Osteoblast (primary cell): Measurements from ENCODE around the gene ZNF791. TPM values are rescaled to one million over a fixed set of nuclear protein-coding genes. Genes with fewer than 3 reads are reported as not detected.

ENCODE experiments used
- DNase-seq: peaks from one replicate; pipeline ENCODE4 v3.0.0; 2011; ENCODE audit warnings: low spot score, mixed read lengths; ENCODE audit not compliant: insufficient read length; ENCODE audit errors: missing footprints
- H2AFZ ChIP-seq: 2 replicates; pipeline ENCODE4 v1.6.0; 2011; ENCODE audit warnings: mild to moderate bottlenecking, low read length
- H3K27ac ChIP-seq: 2 replicates; pipeline ENCODE4 v1.5.1; 2011; ENCODE audit warnings: mild to moderate bottlenecking, low read depth, low read length, moderate library complexity
- H3K27me3 ChIP-seq: 2 replicates; pipeline ENCODE4 v1.6.0; 2012; ENCODE audit warnings: mild to moderate bottlenecking, control low read depth, inconsistent platforms, low read length, moderate library complexity; ENCODE audit not compliant: insufficient read depth
- H3K36me3 ChIP-seq: 2 replicates; pipeline ENCODE4 v1.5.1; 2011; ENCODE audit warnings: mild to moderate bottlenecking, low read length, control low read depth, moderate library complexity; ENCODE audit not compliant: insufficient read depth
- H3K4me1 ChIP-seq: 2 replicates; pipeline ENCODE4 v1.5.1; 2011; ENCODE audit warnings: mild to moderate bottlenecking, low read length, control low read depth, moderate library complexity; ENCODE audit not compliant: insufficient read depth
- H3K4me2 ChIP-seq: 2 replicates; pipeline ENCODE4 v1.6.0; 2011; ENCODE audit warnings: mild to moderate bottlenecking, low read length; ENCODE audit not compliant: insufficient read depth
- H3K4me3 ChIP-seq: fragments of 200-600 bp; sonication (generic); 3 replicates; pipeline ENCODE4 v1.5.1; 2012; ENCODE audit warnings: mild to moderate bottlenecking, low read length, inconsistent platforms; ENCODE audit not compliant: insufficient read depth
- H3K79me2 ChIP-seq: 2 replicates; pipeline ENCODE4 v1.6.0; 2012; ENCODE audit warnings: mild to moderate bottlenecking, low read length, control low read depth, inconsistent platforms; ENCODE audit not compliant: insufficient read depth
- H3K9me3 ChIP-seq: 2 replicates; pipeline ENCODE4 v1.5.1; 2011; ENCODE audit warnings: low read depth, low read length, control low read depth
- H4K20me1 ChIP-seq: 2 replicates; pipeline ENCODE4 v1.6.0; 2012; ENCODE audit warnings: mild to moderate bottlenecking, low read length, control low read depth; ENCODE audit not compliant: insufficient read depth
- total RNA-seq: library from RNA; depleted of rRNA; stranded (reverse); fragments of >200 nt; gene quantifications from 2 replicates; pipeline ENCODE4 v1.2.3, GENCODE V29; 2012
- TF ChIP-seq, protein P1 (sequence below): IDR thresholded peaks from 2 replicates; pipeline ENCODE4 v1.5.1; 2011; ENCODE audit warnings: mild to moderate bottlenecking, low read depth, low read length, moderate library complexity; ENCODE audit errors: extremely low read depth

Gene ZNF791
- total RNA-seq, 1 donor: 16.6 TPM

DNA sequence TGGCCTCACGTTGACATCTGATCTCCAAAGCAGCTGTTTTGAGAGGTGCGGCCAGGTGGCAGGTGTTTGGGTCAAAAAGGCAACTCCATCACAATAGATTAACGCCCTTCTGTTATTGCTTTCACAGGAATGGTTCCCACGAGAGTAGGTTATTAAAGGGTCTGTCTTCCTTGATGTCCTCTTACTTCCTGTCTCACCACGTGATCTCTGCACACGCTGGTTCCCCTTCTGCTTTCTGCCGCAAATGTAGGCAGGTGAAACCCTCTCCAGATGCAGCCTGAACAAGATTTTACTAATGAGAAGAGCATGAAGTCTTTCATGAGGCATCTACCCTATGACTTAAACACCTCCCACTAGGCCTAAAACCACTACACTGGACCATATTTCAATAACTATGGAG is 36.7 kb upstream of the ZNF791 start:
- Histone ChIP-seq H3K27me3 (no peaks in the 10 kb centered on the region), H3K79me2 (no peaks in the 10 kb centered on the region), H3K4me1 (no peaks in the 10 kb centered on the region), H4K20me1 (no peaks in the 10 kb centered on the region), H3K4me2 (no peak overlapping the region), H3K4me3 (no peak overlapping the region), H3K9me3 (peaks cover 12% of the 10 kb centered on the region), H2AFZ (no peak overlapping the region), H3K36me3 (peaks cover 8% of the 10 kb centered on the region), H3K27ac (no peak overlapping the region)
- DNase-seq: no peak
- TF ChIP-seq, protein P1, sequence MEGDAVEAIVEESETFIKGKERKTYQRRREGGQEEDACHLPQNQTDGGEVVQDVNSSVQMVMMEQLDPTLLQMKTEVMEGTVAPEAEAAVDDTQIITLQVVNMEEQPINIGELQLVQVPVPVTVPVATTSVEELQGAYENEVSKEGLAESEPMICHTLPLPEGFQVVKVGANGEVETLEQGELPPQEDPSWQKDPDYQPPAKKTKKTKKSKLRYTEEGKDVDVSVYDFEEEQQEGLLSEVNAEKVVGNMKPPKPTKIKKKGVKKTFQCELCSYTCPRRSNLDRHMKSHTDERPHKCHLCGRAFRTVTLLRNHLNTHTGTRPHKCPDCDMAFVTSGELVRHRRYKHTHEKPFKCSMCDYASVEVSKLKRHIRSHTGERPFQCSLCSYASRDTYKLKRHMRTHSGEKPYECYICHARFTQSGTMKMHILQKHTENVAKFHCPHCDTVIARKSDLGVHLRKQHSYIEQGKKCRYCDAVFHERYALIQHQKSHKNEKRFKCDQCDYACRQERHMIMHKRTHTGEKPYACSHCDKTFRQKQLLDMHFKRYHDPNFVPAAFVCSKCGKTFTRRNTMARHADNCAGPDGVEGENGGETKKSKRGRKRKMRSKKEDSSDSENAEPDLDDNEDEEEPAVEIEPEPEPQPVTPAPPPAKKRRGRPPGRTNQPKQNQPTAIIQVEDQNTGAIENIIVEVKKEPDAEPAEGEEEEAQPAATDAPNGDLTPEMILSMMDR: no peak

GRCh38 chr19:12578641-12579040 is 32.1 kb upstream of the ZNF791 start:
- Histone ChIP-seq H3K27me3 (no peaks in the 10 kb centered on the region), H3K4me3 (no peak overlapping the region), H3K9me3 (peaks cover 29% of the 10 kb centered on the region), H2AFZ (no peak overlapping the region), H4K20me1 (no peaks in the 10 kb centered on the region), H3K27ac (no peak overlapping the region), H3K36me3 (peaks cover 35% of the 10 kb centered on the region), H3K4me2 (no peak overlapping the region), H3K4me1 (no peaks in the 10 kb centered on the region), H3K79me2 (no peaks in the 10 kb centered on the region)
- DNase-seq: no peak
- TF ChIP-seq, protein P1: no peak

DNA sequence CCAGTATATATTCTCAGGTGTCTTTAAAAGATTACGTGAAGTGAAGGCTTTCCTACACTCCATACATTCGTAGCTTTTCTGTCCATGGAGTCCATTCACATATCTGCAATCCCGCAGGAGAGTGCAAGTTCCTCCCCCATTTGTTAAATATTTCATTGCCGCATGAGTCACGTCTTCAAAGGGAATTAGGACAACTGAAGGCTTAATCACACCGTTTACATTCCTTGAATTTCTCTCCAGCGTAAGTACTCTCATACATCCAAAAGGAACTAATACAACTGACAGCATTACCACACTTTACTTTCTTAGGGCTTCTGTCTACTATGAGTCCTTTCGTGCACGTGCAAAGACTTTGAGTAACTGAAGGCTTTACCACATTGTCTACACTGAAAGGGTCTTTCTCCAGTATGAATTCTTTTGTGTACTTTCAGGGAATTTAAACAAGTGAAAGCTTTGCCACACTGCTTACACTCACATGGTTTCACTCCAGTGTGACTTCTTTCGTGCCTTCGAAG is 30.5 kb upstream of the ZNF791 start:
- H3K36me3 ChIP-seq: peaks cover 35% of the 10 kb centered on the region
- no peak overlapping the region for H3K4me3 ChIP-seq
- no peak overlapping the region for H3K4me2 ChIP-seq

GRCh38 chr19:12581100-12581499 is 29.6 kb upstream of the ZNF791 start:
- no peaks in the 10 kb centered on the region for H4K20me1 ChIP-seq
- no peaks in the 10 kb centered on the region for H3K79me2 ChIP-seq
- H3K9me3 ChIP-seq: peaks cover 29% of the 10 kb centered on the region
- H2AFZ ChIP-seq: no peak overlapping the region
- no peaks in the 10 kb centered on the region for H3K27me3 ChIP-seq
- peak overlapping the region; percentile 6 for H3K4me3 ChIP-seq
- H3K36me3 ChIP-seq: peaks cover 35% of the 10 kb centered on the region
- no peak for DNase-seq
- no peak overlapping the region for H3K27ac ChIP-seq
- no peaks in the 10 kb centered on the region for H3K4me1 ChIP-seq
- TF ChIP-seq, protein P1: no peak
- no peak overlapping the region for H3K4me2 ChIP-seq

More for the DNA sequence above, 30.5 kb upstream of the ZNF791 start:
- Histone ChIP-seq H3K9me3 (peaks cover 29% of the 10 kb centered on the region), H2AFZ (no peak overlapping the region), H3K79me2 (no peaks in the 10 kb centered on the region), H3K4me1 (no peaks in the 10 kb centered on the region), H3K27me3 (no peaks in the 10 kb centered on the region), H4K20me1 (no peaks in the 10 kb centered on the region), H3K27ac (no peak overlapping the region)
- DNase-seq: no peak
- TF ChIP-seq, protein P1: no peak
